Activated CD4-positive, alpha-beta memory T cell treated with anti-CD3 and anti-CD28 coated beads for 36 hours (primary cell): Measurements from ENCODE around the gene AK4. TPM values are rescaled to one million over a fixed set of nuclear protein-coding genes. Genes with fewer than 3 reads are reported as not detected.

ENCODE experiments used
- CTCF ChIA-PET: fragments of 350-600 bp; sonication (Branson Sonifier 250); formaldehyde crosslinking; loops from one replicate; lab custom pipeline; 2021; ENCODE audit warnings: antibody characterized with exemption, inconsistent platforms; lab: Charles Lee
- POLR2A ChIA-PET: fragments of 350-600 bp; sonication (Branson Sonifier 250); formaldehyde crosslinking; loops from one replicate; lab custom pipeline; 2021; ENCODE audit warnings: antibody characterized with exemption; lab: Charles Lee
- DNase-seq: peaks from one replicate; pipeline ENCODE4 v3.0.0-alpha.2; 2020
- H3K27ac Mint-ChIP-seq: one replicate; pipeline ENCODE4 v1.8.0; 2021; ENCODE audit warnings: mixed read lengths
- H3K27me3 Mint-ChIP-seq: one replicate; pipeline ENCODE4 v1.8.0; 2021; ENCODE audit warnings: mixed read lengths
- H3K36me3 Mint-ChIP-seq: one replicate; pipeline ENCODE4 v1.8.0; 2021; ENCODE audit warnings: mixed read lengths
- H3K4me1 Mint-ChIP-seq: one replicate; pipeline ENCODE4 v1.8.0; 2021; ENCODE audit warnings: low read depth, mixed read lengths
- H3K4me3 Mint-ChIP-seq: one replicate; pipeline ENCODE4 v1.8.0; 2021; ENCODE audit warnings: mild to moderate bottlenecking, mixed read lengths
- H3K9me3 Mint-ChIP-seq: one replicate; pipeline ENCODE4 v1.8.0; 2021; ENCODE audit warnings: mixed read lengths
- intact Hi-C: fragments of 100-400 bp; cut with micrococcal nuclease; formaldehyde crosslinking; loops from one replicate; pipeline ENCODE4 v1.15.1; 2023
- total RNA-seq, 2 experiments: library from RNA; stranded (reverse); gene quantifications; one replicate each; pipeline ENCODE4 v1.2.3, GENCODE V29; 2021

AK4 gene
- total RNA-seq, 2 experiments from 2014 or later = 42.7 to 45.5 TPM

DNA sequence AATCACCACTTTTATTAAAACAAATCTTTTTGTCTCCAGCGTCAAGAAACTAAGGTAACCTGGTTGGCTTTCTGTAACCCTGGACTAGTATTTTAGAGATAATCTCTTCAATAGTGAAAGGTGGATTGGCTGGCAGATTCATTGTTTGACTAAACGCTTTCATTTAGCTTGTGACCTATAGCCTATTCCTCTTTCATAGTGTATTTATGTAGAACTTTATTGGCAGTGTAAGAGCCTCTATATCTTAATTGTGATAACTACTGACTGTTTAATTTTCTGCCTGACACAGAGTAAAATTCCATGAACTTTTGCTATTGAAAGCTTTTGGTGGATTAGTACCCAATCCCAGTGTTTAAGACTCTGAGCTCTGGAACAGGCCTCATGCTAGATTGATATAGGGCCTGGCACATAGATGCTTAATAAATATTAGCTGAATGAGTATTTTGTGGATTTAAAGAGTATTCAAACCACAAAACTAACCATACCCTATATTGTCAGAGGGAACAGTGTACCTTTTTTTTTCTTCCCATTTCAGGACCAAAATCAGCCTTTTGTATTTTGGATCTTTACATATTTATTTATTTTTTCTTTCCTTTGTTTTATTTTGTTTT, 34.8 kb downstream of the AK4 start:
- DNase-seq = no peak
- no peak overlapping the region for H3K4me3 Mint-ChIP-seq
- H3K27ac Mint-ChIP-seq = no peak overlapping the region
- intact Hi-C loops = no loop called here
- POLR2A ChIA-PET = no interaction called here
- no peaks in the 10 kb centered on the region for H3K4me1 Mint-ChIP-seq
- CTCF ChIA-PET = no interaction called here
- peaks cover 1% of the 10 kb centered on the region for H3K27me3 Mint-ChIP-seq
- no peaks in the 10 kb centered on the region for H3K9me3 Mint-ChIP-seq
- H3K36me3 Mint-ChIP-seq = no peaks in the 10 kb centered on the region

DNA sequence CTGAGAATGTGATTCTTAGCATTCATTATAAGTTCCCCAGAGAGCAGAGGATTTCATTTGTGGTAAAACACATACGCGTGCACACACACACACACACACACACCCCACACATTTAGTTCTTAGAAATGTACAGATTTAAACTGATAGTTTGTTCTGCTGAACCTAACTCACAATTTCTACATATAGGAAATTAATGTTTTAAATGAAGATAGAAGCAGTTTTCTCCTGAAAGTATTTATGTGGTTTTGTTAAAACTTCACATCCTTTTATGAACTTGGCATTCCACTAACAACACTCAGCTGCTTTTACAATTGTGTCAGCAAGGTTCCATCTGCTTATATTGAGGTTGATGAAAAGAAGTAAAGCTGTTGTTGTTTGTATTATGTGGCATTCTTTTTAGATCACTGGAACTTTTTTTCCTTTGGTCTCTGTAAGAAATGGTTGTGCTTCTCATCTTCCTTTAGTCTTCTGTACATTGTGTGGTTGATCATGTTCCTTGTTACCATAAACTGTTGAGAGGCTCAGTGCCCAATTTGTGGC, 41.6 kb downstream of the AK4 start:
- no peaks in the 10 kb centered on the region for H3K9me3 Mint-ChIP-seq
- no peak overlapping the region for H3K27ac Mint-ChIP-seq
- intact Hi-C loops = no loop called here
- H3K4me3 Mint-ChIP-seq = no peak overlapping the region
- ChIA-PET POLR2A (no interaction called here), CTCF (no interaction called here)
- DNase-seq = no peak
- H3K27me3 Mint-ChIP-seq = peaks cover 1% of the 10 kb centered on the region
- peaks cover 5% of the 10 kb centered on the region for H3K36me3 Mint-ChIP-seq
- H3K4me1 Mint-ChIP-seq = no peaks in the 10 kb centered on the region

- ChIA-PET CTCF (no interaction called here), POLR2A (no interaction called here)
- no peak for DNase-seq
- Mint-ChIP-seq H3K27ac (no peak overlapping the region), H3K4me1 (no peaks in the 10 kb centered on the region), H3K9me3 (no peaks in the 10 kb centered on the region), H3K4me3 (no peak overlapping the region), H3K27me3 (peaks cover 1% of the 10 kb centered on the region), H3K36me3 (peaks cover 5% of the 10 kb centered on the region)
- intact Hi-C loops = no loop called here
Observed at GRCh38 chr1:65190229-65190628, 42.2 kb downstream of the AK4 start.

GRCh38 chr1:65193129-65193695, 45.2 kb downstream of the AK4 start:
- Mint-ChIP-seq H3K4me3 (no peak overlapping the region), H3K27me3 (peaks cover 2% of the 10 kb centered on the region), H3K4me1 (no peaks in the 10 kb centered on the region), H3K36me3 (peaks cover 5% of the 10 kb centered on the region), H3K9me3 (no peaks in the 10 kb centered on the region), H3K27ac (no peak overlapping the region)
- intact Hi-C loops = no loop called here
- no peak for DNase-seq
- ChIA-PET POLR2A (no interaction called here), CTCF (no interaction called here)

- intact Hi-C loops = no loop called here
- H3K27me3 Mint-ChIP-seq = peaks cover 4% of the 10 kb centered on the region
- H3K9me3 Mint-ChIP-seq = no peaks in the 10 kb centered on the region
- ChIA-PET CTCF (interaction anchor here (2.7 kb wide), 1 partner anchor 13 kb away, joined by 7 read pairs; no protein-coding TSS in a partner anchor), POLR2A (no interaction called here)
- DNase-seq = no peak
- H3K4me3 Mint-ChIP-seq = no peak overlapping the region
- H3K36me3 Mint-ChIP-seq = peaks cover 5% of the 10 kb centered on the region
- no peak overlapping the region for H3K27ac Mint-ChIP-seq
- H3K4me1 Mint-ChIP-seq = no peaks in the 10 kb centered on the region
Observed at GRCh38 chr1:65195495-65196417, 47.8 kb downstream of the AK4 start.

- Mint-ChIP-seq H3K9me3 (no peaks in the 10 kb centered on the region), H3K27me3 (peaks cover 7% of the 10 kb centered on the region), H3K27ac (no peak overlapping the region), H3K4me1 (no peaks in the 10 kb centered on the region), H3K4me3 (no peak overlapping the region), H3K36me3 (no peaks in the 10 kb centered on the region)
- CTCF ChIA-PET = no interaction called here
- no peak for DNase-seq
- intact Hi-C loops = no loop called here
- POLR2A ChIA-PET = no interaction called here
Observed at GRCh38 chr1:65196926-65197325, 48.9 kb downstream of the AK4 start.

GRCh38 chr1:65197636-65198035, 49.6 kb downstream of the AK4 start:
- H3K36me3 Mint-ChIP-seq = no peaks in the 10 kb centered on the region
- H3K9me3 Mint-ChIP-seq = no peaks in the 10 kb centered on the region
- intact Hi-C loops = no loop called here
- H3K4me1 Mint-ChIP-seq = no peaks in the 10 kb centered on the region
- ChIA-PET POLR2A (no interaction called here), CTCF (interaction anchor here (1.0 kb wide), 1 partner anchor 11 kb away, joined by 4 read pairs; no protein-coding TSS in a partner anchor)
- DNase-seq = no peak
- peaks cover 7% of the 10 kb centered on the region for H3K27me3 Mint-ChIP-seq
- H3K4me3 Mint-ChIP-seq = no peak overlapping the region
- no peak overlapping the region for H3K27ac Mint-ChIP-seq

DNA sequence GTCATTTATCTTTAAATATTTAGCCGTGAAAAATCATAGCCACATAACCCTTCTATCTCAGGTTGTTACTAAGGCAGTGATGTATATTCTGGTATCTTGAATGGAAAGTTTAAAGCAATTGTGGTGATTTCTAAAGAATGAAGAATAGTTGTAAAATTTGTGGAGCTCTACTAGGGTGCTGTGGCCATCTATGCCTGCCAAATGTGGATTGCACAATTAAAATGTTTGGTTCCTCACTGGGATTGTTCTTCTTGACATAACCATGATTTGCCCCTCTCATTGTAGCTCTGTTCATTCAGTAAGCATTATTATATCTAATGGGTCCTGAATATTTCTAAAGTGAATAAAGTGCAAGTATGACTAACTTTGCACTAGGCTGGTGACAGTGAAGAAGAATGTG, 50.1 kb downstream of the AK4 start:
- no peak overlapping the region for H3K27ac Mint-ChIP-seq
- DNase-seq = no peak
- POLR2A ChIA-PET = no interaction called here
- H3K36me3 Mint-ChIP-seq = no peaks in the 10 kb centered on the region
- H3K4me3 Mint-ChIP-seq = no peak overlapping the region
- CTCF ChIA-PET = interaction anchor here (1.0 kb wide), 1 partner anchor 10 kb away, joined by 4 read pairs; no protein-coding TSS in a partner anchor
- H3K4me1 Mint-ChIP-seq = no peaks in the 10 kb centered on the region
- intact Hi-C loops = no loop called here
- H3K9me3 Mint-ChIP-seq = no peaks in the 10 kb centered on the region
- peaks cover 7% of the 10 kb centered on the region for H3K27me3 Mint-ChIP-seq

- no peaks in the 10 kb centered on the region for H3K36me3 Mint-ChIP-seq
- H3K4me3 Mint-ChIP-seq = no peak overlapping the region
- CTCF ChIA-PET = interaction anchor here (1.1 kb wide), 1 partner anchor 36 kb away, joined by 3 read pairs; no protein-coding TSS in a partner anchor
- H3K27ac Mint-ChIP-seq = no peak overlapping the region
- H3K4me1 Mint-ChIP-seq = no peaks in the 10 kb centered on the region
- DNase-seq = no peak
- H3K27me3 Mint-ChIP-seq = peaks cover 7% of the 10 kb centered on the region
- H3K9me3 Mint-ChIP-seq = no peaks in the 10 kb centered on the region
- POLR2A ChIA-PET = no interaction called here
- intact Hi-C loops = no loop called here
Observed at GRCh38 chr1:65200411-65200810, 52.4 kb downstream of the AK4 start.

DNA sequence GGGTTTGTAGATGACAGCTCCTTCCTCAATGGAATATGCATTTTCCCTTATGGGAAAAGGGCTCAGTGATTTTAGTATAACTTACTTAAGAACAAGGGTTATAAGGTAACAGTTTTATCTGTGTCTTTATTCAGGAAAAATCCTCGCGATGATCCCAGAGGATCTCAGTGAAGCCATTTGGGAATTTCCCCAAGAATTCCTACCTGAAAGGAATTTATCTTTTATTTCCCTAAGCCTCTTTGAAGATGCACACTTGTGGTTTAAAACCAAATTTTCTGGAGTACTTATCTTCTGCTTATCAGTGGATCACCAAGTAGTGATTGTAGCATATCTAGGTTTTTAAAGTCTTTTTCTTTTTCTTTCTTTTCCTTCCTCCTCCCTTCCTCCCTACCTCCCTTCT, 58.8 kb downstream of the AK4 start:
- ChIA-PET POLR2A (interaction anchor here (0.6 kb wide), 1 partner anchor 774 kb away, joined by 4 read pairs; no protein-coding TSS in a partner anchor), CTCF (interaction anchor here (0.6 to 2.5 kb wide), 4 partner anchors 9 to 144 kb away, joined by 3 to 8 read pairs (median 4); no protein-coding TSS in a partner anchor)
- intact Hi-C loops = no loop called here
- Mint-ChIP-seq H3K9me3 (no peaks in the 10 kb centered on the region), H3K4me3 (no peak overlapping the region), H3K4me1 (no peaks in the 10 kb centered on the region), H3K27ac (no peak overlapping the region), H3K27me3 (peaks cover 3% of the 10 kb centered on the region), H3K36me3 (no peaks in the 10 kb centered on the region)
- no peak for DNase-seq

- no peaks in the 10 kb centered on the region for H3K4me1 Mint-ChIP-seq
- no peak overlapping the region for H3K27ac Mint-ChIP-seq
- no peaks in the 10 kb centered on the region for H3K36me3 Mint-ChIP-seq
- DNase-seq = no peak
- no peak overlapping the region for H3K4me3 Mint-ChIP-seq
- intact Hi-C loops = no loop called here
- CTCF ChIA-PET = interaction anchor here (0.6 to 2.9 kb wide), 5 partner anchors 9 to 145 kb away, joined by 3 to 18 read pairs (median 6); no protein-coding TSS in a partner anchor
- POLR2A ChIA-PET = interaction anchor here (0.6 kb wide), 1 partner anchor 775 kb away, joined by 4 read pairs; no protein-coding TSS in a partner anchor
- H3K9me3 Mint-ChIP-seq = no peaks in the 10 kb centered on the region
- H3K27me3 Mint-ChIP-seq = peaks cover 3% of the 10 kb centered on the region
Observed at GRCh38 chr1:65207317-65207716, 59.3 kb downstream of the AK4 start.
